Measurements from ENCODE around the gene RABL3. TPM values are rescaled to one million over a fixed set of nuclear protein-coding genes. Genes with fewer than 3 reads are reported as not detected.
"Not testable (repeated sequence)": the region's sequence is repeated elsewhere in the genome, so short reads cannot be mapped to it uniquely, and the experiment has no call there.

Gene RABL3
- total and polyA plus RNA-seq, 8 donors: 2.1 to 14.8 (median 7.9) TPM

DNA sequence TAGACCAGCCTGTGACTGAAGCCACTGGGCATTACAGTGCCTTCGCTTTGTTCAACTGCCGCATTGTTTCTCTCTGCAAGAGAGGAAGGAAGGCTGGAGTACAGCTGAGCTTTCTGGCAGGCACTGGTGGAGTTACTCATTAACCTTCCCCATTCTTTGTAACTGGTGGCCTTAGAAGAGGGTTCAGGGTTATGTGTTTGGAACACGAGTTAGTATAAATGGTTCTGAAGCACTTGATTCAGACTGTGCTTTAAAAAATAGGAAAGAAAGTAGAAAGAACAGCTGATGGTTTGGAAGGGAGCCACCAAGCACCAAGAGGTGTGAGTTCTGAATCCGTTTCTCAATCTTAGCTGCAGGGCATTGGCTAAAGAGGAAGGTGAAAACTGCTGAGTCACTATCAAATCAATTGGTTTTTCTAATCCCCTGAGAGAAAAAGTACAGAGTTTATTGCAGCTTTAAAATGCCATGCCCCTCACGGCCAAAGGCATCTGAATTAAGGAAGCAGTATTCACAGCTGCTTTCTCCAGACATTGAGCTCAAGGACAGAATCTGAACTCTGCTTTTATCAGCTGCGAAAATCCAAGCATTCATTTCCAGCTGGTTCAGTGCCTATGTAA lies 63.9 kb downstream of the RABL3 start:
- H3K9me3 ChIP-seq: no peaks in the 10 kb centered on the region
- ATAC-seq: peak; percentile 83 to 90 (median 88)
- peak overlapping the region in 2 of 4 donors; percentile 20 to 43 for H3K4me3 ChIP-seq
- intact Hi-C loops (cut with DNase I): no loop called here
- TF ChIP-seq, protein P1, sequence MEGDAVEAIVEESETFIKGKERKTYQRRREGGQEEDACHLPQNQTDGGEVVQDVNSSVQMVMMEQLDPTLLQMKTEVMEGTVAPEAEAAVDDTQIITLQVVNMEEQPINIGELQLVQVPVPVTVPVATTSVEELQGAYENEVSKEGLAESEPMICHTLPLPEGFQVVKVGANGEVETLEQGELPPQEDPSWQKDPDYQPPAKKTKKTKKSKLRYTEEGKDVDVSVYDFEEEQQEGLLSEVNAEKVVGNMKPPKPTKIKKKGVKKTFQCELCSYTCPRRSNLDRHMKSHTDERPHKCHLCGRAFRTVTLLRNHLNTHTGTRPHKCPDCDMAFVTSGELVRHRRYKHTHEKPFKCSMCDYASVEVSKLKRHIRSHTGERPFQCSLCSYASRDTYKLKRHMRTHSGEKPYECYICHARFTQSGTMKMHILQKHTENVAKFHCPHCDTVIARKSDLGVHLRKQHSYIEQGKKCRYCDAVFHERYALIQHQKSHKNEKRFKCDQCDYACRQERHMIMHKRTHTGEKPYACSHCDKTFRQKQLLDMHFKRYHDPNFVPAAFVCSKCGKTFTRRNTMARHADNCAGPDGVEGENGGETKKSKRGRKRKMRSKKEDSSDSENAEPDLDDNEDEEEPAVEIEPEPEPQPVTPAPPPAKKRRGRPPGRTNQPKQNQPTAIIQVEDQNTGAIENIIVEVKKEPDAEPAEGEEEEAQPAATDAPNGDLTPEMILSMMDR (IDR thresholded peaks at IDR 0.05): no peak
- 1 to 3% methylated on average over 6 of the region's 6 CpGs for WGBS, 2 donors
- peak in 5 of 6 donors; percentile 39 to 90 (median 87) for DNase-seq
- peak; percentile 17 for FAIRE-seq
- H3K27ac ChIP-seq: peak overlapping the region; percentile 3 to 81 (median 62)
- no peaks in the 10 kb centered on the region for H3K27me3 ChIP-seq
- H3K36me3 ChIP-seq: peaks cover 0 to 17% (median 0%) of the 10 kb centered on the region in 3 donors
- H3K4me1 ChIP-seq: peaks cover 25 to 44% (median 39%) of the 10 kb centered on the region in 3 donors

DNA sequence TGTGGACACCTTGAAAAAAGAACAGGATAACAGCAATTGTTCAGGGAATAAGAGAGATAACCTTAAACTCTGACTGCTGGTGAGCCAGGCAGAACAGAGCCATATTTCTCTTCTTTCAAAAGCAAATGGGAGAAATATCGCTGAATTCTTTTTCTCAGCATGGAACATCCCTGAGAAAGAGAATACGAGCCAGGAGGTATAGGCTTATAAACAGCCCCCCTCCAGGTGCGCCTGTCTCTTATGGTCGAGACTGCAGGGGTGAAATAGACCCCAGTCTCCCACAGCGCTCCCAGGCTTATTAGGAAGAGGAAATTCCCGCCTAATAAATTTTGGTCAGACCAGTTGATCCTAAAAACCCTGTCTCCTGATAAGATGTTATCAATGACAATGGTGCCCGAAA lies 65.1 kb downstream of the RABL3 start:
- ATAC-seq; H3K27ac ChIP-seq; H3K9me3 ChIP-seq; H3K4me3 ChIP-seq; intact Hi-C loops (cut with DNase I); H3K27me3 ChIP-seq; DNase-seq; FAIRE-seq: not testable (repeated sequence)
- peaks cover 0 to 20% (median 0%) of the 10 kb centered on the region in 3 donors for H3K36me3 ChIP-seq
- peaks cover 17 to 31% (median 28%) of the 10 kb centered on the region in 3 donors for H3K4me1 ChIP-seq
- 95 to 96% methylated on average over 7 of the region's 7 CpGs for WGBS, 2 donors

DNA sequence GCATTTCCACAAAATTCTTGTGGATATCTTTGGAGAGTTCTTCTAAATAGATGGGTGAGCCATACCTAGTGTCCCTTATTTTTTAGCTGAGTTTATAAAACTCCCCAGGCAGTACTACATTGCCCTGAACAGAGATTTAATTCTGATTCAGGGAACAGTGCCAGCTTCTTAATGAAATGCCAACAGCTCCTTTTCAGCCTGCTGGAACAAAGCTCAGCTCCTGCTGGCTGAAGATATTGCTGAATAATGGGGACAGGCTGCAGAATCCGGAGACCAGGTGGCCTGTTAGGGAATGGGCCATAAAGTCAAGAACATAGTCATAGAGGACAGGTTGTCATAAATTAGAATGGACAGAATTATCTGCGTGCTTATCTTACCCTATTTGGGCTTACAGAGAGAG lies 69.2 kb downstream of the RABL3 start:
- no peaks in the 10 kb centered on the region for H3K9me3 ChIP-seq
- no peaks in the 10 kb centered on the region for H3K27me3 ChIP-seq
- no peak overlapping the region for H3K27ac ChIP-seq
- 11 to 34% methylated on average over 2 of the region's 2 CpGs for WGBS, 2 donors
- DNase-seq (no peak), FAIRE-seq (no peak), ATAC-seq (peak in 2 of 4 donors; percentile 39 to 48)
- H3K4me3 ChIP-seq: no peak overlapping the region
- peaks cover 0 to 36% (median 0%) of the 10 kb centered on the region in 3 donors for H3K36me3 ChIP-seq
- peaks cover 0 to 6% (median 5%) of the 10 kb centered on the region in 3 donors for H3K4me1 ChIP-seq
- TF ChIP-seq, protein P1 (IDR thresholded peaks at IDR 0.05): no peak
- intact Hi-C loops (cut with DNase I): no loop called here

DNA sequence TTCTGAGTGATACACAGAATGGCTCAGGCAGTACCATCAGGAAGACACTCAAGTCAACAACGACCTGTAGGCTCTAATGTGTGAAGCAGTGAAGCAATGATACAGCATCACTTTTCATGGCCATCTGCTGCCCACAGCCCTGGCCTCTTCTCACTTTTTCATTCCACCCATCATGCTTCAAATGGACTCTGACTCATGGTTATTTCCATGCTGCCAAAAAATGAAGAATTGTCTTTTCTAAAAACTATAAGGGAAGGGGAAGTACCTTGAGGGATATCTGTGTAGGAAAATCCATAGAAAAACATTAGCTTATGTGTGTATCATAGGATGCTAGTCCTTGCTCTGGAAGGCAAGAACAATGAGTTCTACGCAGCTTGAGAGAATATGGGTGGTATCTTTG lies 71.7 kb downstream of the RABL3 start:
- H3K36me3 ChIP-seq: peaks cover 0 to 36% (median 0%) of the 10 kb centered on the region in 3 donors
- no peak overlapping the region for H3K4me3 ChIP-seq
- WGBS, 2 donors: 87 to 94% methylated on average over 2 of the region's 2 CpGs
- no peaks in the 10 kb centered on the region for H3K27me3 ChIP-seq
- intact Hi-C loops (cut with DNase I): no loop called here
- DNase-seq (no peak), ATAC-seq (no peak), FAIRE-seq (no peak)
- no peaks in the 10 kb centered on the region for H3K4me1 ChIP-seq
- TF ChIP-seq, protein P1 (IDR thresholded peaks at IDR 0.05): no peak
- H3K9me3 ChIP-seq: no peaks in the 10 kb centered on the region
- no peak overlapping the region for H3K27ac ChIP-seq

DNA sequence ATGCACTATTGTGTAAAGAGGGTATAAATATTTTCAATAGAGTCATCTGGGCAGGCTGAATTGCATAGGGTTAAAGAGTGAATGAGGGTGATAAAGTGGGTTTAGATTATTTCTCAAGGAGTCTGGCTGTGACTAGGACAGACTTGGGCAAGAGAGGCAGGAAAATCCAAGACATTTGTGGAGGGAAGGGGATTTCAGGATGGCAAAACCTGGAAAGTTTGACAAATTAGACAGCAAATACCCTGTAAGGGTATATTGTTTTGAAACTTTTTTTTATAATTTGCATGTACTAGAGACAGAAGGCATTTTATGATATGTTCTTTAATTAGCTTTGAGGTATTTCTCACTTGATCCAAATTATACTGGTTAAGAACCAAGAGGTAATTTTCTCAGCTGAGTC lies 77.4 kb downstream of the RABL3 start:
- no peaks in the 10 kb centered on the region for H3K27me3 ChIP-seq
- TF ChIP-seq, protein P1 (IDR thresholded peaks at IDR 0.05): no peak
- H3K36me3 ChIP-seq: peaks cover 0 to 10% (median 0%) of the 10 kb centered on the region in 3 donors
- H3K4me3 ChIP-seq: no peak overlapping the region
- H3K27ac ChIP-seq: no peak overlapping the region
- intact Hi-C loops (cut with DNase I): no loop called here
- H3K9me3 ChIP-seq: no peaks in the 10 kb centered on the region
- H3K4me1 ChIP-seq: peaks cover 0 to 5% (median 0%) of the 10 kb centered on the region in 3 donors
- ATAC-seq: no peak
- FAIRE-seq: no peak
- DNase-seq: no peak

Measured in pancreas (tissue), 10 donors.